GM18505 (cell line): ENCODE measurements around the gene TRIM63.
"Not testable (repeated sequence)": the region's sequence is repeated elsewhere in the genome, so short reads cannot be mapped to it uniquely, and the experiment has no call there.

Experiments used
- ATAC-seq: cut with Tn5 transposase; IDR thresholded peaks from one replicate; pipeline ENCODE4 v1.9.1; 2021; ENCODE audit not compliant: unreplicated experiment
- POLR2A ChIP-seq: IDR thresholded peaks from 4 replicates; pipeline ENCODE4 v1.6.1; 2011; ENCODE audit warnings: borderline replicate concordance; ENCODE audit not compliant: insufficient read depth, insufficient read length; ENCODE audit errors: extremely low read depth

The TRIM63 gene

GRCh38 chr1:26094677-26095383 lies 27.4 kb upstream of the TRIM63 start:
- no peak for TF ChIP-seq POLR2A
- ATAC-seq: no peak

- TF ChIP-seq POLR2A: no peak
- no peak for ATAC-seq
These were observed 26.7 kb upstream of the TRIM63 start for GRCh38 chr1:26094076-26094669.

- not testable (repeated sequence) for ATAC-seq
These were observed 26.1 kb upstream of the TRIM63 start for GRCh38 chr1:26093569-26093968.

GRCh38 chr1:26092422-26092821 lies 25.0 kb upstream of the TRIM63 start:
- no peak for ATAC-seq
- TF ChIP-seq POLR2A: no peak

- TF ChIP-seq POLR2A: no peak
- ATAC-seq: no peak
These were observed 23.5 kb upstream of the TRIM63 start for GRCh38 chr1:26090893-26091292.

GRCh38 chr1:26089125-26089524 lies 21.7 kb upstream of the TRIM63 start:
- no peak for ATAC-seq
- no peak for TF ChIP-seq POLR2A

- no peak for ATAC-seq
- no peak for TF ChIP-seq POLR2A
These were observed 17.4 kb upstream of the TRIM63 start for GRCh38 chr1:26084844-26085243.

GRCh38 chr1:26084091-26084561 lies 16.7 kb upstream of the TRIM63 start:
- ATAC-seq: no peak
- TF ChIP-seq POLR2A: no peak

GRCh38 chr1:26083208-26083607 lies 15.8 kb upstream of the TRIM63 start:
- TF ChIP-seq POLR2A: no peak
- no peak for ATAC-seq

GRCh38 chr1:26082020-26082350 lies 14.6 kb upstream of the TRIM63 start:
- ATAC-seq: no peak
- no peak for TF ChIP-seq POLR2A

GRCh38 chr1:26081267-26082019 lies 14.0 kb upstream of the TRIM63 start:
- no peak for TF ChIP-seq POLR2A
- no peak for ATAC-seq

- ATAC-seq: no peak
- TF ChIP-seq POLR2A: no peak
These were observed 12.8 kb upstream of the TRIM63 start for GRCh38 chr1:26079960-26080814.

GRCh38 chr1:26079178-26079563 lies 11.7 kb upstream of the TRIM63 start:
- TF ChIP-seq POLR2A: no peak
- ATAC-seq: no peak
